GM18870 (cell line): ENCODE measurements around the gene ADAMTS2.

Experiments used
- ATAC-seq: cut with Tn5 transposase; IDR thresholded peaks from one replicate; pipeline ENCODE4 v1.9.1; 2021; ENCODE audit warnings: moderate library complexity; ENCODE audit not compliant: unreplicated experiment

ADAMTS2 gene

DNA sequence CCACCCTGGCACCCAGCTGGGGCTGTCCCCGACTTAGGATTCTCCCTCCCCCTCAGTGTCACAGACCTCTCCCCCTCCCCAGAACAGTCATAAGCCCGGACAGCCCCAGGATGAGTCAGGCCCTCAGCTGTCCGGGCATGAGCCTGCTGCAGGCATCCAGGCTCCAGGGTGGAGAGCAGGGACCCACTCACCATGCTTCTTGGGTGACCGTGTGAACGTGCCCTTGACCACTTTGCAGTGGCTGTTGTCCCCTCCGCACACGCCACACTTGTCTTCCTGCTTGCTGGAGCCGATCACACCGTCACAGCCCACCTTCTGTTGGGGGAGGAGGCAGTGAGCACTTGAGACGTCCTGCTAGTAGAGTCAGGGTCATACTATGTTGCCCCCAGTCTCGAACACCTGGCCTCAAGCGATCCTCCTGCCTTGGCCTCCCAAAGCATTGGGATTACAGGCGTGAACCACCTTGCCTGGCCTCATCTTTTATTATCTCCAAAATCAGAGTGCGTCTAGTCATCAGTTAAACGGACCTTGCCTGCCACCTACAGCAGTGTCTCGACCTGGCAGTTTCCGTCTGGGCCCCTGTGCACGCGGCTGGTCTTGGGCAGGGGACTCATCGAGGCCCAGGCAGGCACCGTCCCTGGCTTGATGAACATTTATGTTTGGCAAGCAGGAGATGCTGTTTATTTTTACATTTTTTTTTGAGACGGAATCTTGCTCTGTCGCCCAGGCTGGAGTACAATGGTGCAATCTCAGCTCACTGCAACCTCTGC is 212.5 kb downstream of the ADAMTS2 start:
- ATAC-seq: no peak

DNA sequence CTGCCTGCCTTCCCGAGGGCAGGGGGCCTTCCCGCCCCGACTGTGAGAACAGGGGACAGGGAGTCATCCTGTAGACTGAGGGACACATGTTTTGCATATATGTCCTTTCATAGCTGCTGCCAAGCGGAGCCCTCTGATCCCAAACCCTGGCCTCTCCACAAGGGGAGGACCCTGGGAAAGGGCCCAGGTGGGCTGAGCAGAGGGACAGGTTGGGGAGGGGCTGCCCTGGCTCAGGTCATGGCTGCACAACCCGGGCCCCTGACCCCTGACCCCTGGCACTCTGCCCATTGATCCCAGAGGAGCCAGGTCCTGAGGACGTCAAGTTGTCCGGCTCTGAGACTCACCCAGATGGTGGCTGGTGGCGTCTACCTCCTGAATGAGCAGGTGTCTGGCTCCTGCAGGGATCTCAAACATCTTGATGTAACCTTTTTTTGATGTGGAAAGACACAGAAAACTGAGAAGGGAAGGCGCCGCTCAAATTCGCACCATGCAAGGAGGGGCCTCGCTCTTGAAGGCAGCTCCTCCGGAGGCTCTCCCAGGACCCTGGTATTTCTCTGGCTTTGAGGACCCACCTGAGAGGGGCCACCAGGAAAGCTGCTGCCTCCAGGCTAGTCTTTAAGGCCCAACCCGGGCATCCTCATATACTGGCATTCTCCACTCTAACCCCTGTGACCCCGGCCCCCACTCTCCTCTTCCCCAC is 213.2 kb downstream of the ADAMTS2 start:
- no peak for ATAC-seq

DNA sequence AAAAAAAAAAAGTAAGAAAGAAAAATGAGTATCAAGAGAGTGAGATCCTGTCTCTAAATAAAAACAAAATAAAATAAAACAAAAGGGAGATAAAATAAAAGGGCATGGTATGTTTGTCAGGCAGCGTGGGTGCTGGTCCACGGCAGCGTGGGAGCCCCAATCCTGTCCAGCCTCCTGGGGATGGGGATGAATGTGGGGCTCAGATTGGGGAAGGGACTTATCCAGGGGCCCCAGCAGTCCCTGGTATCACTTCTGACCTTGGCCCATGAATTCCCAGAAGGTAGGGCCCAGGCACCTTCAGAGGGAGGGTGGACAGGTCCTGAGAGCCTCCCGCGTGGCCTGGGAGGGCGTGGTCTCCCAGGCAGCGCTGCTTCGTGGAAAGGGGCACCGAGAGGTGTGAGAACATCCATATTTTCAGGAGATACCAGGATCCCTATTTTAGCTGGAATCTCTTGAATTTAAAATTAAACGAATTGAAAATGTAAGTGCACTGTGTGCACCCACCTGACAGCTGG is 213.9 kb downstream of the ADAMTS2 start:
- ATAC-seq: no peak

DNA sequence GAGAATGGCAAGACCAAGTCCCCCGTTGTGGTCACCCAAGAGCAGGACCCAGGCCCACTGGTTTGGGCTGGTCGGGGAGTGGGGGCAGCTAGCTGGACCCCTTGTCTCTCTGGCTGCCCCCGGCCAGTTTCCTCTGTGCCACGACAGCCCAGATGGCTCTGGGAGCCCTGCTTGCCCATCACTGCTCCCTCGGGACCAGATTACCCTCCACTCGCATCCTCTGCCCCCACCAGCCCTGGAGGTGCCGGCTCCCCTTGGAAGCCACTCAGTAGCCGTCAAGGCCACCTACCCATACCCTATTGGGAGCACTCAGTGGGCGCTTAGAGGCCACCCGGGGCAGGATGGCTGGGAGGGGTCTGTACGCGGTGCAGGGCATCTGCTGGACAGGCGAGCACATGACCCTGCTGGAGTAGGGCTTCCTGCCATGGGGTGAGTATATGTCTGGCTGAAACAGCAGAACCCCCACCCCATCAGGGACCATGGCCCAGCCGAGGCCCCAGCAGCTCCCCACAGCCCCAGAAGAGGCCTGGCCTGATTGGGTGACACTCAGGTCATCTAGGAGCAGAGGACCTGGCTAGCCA is 215.1 kb downstream of the ADAMTS2 start:
- ATAC-seq: no peak

DNA sequence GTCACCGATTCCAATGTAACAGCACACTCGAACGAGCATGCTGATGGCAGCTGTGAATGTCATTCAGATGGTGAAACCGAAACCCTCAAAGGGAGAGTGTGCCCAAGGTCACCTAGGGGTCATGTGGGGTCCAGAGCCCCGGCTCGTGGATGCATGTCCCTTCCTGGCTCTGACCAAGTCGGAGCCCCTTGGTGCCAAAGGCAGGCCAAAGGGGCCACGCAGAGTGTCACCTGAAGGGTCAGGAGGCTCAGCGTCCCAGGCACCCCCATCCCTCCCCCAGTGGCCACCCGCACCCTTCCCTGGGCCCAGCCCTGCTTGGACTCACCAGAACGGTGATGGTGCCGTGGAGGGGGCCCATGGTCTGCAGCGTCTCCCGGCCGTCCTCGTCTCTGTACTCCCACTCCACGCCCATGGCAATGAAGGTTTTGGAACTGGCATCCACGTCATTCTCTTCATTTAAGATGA is 215.6 kb downstream of the ADAMTS2 start:
- no peak for ATAC-seq

DNA sequence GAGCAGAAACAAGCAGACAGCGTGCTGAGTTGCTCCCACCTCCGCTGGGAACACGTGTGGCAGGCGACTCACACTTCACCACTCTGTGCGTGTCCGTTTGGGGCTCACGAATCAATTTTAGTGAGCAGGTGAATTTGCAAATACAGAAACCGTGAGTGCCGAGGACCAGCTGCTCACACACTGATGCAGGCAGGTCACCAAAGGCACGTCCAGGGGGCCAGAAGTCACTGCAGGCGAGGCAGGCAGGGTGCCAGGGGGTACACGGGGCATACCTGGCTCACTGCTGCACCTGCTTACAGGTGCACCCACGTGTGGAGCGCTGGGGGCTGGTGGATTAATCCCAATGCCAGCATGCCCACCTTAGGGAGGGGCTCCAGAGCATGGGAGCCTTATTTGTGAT is 216.3 kb downstream of the ADAMTS2 start:
- ATAC-seq: no peak

DNA sequence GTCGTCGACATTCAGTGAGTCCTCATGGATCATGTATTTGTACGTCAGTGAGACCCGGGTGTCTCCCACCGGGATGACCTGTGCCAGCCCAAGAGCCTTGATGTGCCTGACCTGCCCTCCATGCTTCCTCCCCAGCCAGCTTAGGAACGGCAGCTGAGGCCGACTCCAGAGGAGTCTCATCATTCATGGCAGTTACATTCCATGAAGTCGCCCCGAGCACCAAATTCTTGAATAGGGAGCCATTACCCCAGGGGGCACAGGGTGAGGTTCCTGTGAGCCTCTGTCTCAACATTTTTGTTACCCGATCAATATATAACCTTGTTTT is 217.3 kb downstream of the ADAMTS2 start:
- no peak for ATAC-seq

DNA sequence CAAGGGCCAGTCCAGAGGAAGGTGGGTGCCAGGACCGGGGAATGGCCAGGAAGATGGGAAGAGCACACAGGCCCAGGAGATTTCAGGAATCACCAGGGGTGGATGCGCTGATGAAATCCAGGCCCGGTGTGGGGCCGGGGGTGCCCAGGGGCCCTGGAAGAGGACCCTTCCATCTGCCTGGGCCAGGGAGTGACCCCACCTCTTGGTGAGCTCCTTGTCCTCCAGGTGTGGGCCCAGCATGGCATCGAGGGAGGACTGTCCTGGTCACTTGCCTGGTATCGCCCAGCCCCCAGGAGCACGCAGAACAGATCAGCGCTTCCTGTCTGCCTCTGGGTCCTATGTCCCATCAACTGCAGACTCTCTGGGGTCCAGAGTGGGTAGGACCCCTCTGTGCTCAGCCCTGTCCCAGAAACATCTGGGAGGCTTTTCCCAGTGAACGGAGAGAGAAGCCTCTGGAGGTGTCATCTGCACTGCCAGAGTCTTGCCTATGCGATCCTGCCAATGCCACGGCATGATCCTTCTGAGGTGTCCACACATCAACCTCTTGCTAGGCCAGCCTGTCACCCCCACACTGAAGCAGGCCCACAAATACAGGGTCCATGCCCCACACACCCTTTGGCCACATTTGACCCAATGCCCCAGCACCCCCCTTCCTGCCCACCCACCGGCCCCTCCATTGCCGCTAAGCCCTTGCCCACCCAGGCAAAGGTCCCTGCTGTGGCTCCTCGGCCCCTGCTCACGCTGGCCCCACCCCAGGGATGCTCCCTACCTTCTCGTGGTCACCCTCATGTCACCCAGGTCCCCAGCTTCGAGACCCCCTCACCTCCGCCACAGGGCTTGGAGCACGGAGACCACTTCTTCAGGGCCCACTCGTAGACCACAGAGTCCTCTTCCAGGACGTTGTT is 217.9 kb downstream of the ADAMTS2 start:
- no peak for ATAC-seq

DNA sequence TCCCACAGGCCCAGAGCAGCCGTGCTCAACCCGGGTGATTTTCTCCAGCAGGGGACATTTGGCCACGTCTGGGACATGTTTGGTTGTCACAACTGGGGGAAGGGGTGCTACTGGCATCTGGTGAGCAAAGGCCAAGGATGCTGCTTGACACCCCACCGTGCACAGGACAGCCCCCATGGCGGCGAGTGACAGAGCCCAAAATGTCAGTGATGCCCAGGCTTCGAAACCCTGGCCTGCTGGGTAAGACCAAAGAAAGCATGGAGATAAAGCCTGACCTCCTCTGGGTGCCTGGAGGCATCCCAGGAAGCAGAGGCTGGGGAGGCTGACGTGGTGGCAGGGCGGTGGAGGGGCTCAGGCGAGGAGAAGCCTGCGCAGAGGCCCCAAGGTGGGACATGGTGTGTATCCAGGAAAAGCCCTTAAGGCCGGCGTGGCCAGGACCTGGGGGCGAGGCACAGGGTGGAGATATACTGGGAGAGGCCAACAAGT is 218.7 kb downstream of the ADAMTS2 start:
- no peak for ATAC-seq

DNA sequence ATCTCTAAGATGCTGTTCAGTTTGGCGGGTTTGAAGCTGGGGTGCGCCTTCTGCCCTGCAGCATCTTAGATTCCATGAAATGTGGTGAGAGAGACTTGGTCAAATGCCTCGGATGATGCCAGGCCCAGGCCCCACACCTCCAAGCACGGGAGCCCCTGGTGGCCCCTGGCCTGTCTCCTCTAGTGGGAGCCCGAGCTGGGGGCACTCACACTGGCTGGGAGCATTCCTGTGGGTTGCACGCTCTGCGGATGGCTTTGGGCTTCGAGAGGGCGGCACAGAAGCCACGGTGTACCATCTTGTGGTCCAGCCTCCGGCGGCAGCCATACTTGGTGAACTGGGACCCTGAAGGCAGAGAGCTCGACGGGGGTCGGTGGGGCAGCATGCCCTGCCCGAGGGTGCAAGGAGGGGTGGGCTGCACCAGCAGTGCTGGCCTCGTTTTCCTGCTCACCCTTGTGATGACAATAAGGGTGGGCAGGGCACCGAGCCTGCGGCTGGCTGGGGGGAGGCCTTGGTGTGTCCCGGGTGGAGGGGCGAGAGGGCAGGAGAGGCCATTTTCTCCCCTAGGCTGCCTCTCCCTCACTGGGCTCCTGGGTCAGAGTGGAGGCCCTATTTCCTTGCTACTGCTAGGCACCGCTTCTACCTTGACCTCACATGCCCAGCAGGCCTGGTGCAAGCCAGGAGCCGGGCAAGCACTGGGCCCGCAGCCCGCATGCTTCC is 219.3 kb downstream of the ADAMTS2 start:
- ATAC-seq: no peak

DNA sequence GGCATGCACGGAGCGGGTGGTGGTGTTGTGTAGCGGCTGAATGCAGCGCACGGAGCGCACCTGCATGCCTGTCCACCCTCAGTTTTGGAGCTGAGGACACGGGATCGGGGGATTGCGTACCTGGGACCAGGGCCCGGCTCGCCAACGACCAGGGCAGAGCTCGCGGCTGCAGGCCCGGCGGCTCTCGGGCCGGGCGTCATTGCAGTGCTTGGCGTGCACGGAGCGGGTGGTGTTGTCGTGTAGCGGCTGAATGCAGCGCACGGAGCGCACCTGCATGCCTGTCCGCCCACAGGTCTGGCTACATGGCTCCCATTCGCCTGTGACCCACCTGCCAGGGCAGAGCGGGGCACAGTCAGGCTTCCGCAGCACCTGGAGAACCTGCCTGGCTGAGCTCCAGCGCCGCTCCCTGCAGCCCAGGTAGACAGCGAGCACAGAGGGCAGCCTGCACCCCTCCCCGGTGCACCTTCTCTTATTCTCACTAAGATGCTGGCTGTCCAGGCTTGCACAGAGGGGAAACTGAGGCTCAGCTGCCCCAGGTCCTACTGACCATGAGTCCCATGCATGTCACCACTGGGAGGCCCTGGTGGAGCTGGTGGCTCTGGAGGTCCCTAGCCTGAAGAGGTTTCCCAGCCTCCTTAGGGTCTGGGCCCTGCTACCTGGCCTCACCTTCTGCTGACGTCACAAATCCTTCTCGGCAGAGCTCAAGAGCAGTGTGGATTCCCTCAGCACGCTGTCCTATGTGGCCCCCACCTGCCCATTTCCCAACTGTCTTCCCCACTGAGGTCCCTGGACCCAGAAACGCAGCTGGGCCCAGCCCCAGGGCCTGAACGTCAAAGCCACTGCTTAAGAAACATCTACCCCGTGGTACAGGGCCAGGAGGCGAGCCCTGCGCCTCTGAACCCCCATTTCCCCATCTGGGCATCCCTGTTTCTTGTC is 220.1 kb downstream of the ADAMTS2 start:
- ATAC-seq: no peak

DNA sequence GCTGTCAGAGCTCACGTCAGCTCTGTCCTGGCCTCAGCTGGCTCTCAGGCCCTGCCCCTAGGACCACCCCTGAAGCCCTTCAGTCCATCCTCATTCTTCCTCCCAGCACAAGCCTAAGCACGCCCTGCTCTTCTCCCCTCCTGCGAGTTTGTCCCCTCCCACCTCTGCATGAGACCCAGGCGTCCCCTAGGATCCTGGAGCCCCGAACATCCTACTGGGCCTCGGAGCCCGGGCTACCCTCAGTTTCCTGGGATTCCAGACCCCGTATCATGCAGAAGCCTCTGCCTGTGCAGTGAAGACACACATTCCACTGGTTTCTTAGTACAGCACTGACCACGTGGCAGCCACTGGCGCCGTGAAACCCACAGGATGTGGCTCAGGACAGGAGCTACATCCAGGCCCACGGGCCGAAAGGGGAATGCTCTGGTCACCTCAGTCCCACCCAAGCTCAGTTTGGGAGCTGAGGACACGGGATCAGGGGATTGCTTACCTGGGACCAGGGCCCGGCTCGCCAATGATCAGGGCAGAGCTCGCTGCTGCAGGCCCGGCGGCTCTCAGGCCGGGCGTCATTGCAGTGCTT is 220.9 kb downstream of the ADAMTS2 start:
- ATAC-seq: no peak

DNA sequence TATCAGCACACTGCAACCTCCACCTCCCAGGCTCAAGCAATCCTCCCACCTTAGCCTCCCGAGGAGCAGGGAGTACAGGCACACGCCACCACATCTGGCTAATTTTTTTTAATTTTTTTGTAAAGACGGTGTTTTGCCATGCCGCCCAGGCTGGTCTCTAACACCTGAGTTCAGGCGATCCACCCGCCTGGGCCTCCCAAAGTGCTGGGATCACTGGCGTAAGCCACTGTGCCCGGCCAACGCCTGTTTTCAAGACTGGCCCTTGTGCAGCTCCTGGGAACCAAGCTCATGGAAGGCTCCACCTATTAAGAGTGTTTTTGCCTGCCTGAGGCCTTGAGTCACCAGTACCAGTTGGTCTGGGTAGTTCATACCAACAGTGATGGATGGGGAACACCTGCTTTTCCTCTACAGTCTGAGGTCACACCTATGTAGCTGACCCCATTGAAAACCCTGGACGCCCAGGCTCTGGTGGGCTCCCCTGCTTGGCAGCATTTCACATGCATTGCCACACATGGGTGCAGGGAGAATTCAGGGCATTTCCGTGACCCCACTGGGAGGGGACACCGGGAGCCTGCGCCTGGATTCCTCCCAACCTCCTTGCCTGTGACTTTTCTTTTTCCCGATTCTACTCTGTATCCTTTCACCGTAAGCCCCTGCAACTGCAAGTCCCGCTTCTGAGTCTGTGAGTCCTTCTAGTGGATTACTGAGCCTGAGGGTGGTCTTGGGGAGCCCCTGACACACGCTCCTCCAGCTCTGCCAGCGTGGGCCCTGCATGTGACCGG is 221.6 kb downstream of the ADAMTS2 start:
- ATAC-seq: no peak

DNA sequence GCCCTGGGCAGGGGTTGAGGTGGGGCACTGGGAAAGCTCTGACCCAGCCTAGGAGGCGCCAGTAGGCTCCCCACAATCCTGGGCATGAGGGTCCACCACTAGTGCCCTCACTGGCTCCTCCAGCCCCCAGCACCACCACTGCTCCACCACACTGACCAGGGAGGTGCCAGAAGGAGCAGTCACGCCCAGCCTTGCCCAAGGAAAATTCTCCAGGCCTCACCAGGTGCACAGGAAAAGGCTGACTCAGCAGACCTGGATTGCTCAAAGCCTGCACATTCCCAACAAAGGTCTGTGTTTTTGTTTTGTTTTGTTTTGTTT is 222.2 kb downstream of the ADAMTS2 start:
- no peak for ATAC-seq

DNA sequence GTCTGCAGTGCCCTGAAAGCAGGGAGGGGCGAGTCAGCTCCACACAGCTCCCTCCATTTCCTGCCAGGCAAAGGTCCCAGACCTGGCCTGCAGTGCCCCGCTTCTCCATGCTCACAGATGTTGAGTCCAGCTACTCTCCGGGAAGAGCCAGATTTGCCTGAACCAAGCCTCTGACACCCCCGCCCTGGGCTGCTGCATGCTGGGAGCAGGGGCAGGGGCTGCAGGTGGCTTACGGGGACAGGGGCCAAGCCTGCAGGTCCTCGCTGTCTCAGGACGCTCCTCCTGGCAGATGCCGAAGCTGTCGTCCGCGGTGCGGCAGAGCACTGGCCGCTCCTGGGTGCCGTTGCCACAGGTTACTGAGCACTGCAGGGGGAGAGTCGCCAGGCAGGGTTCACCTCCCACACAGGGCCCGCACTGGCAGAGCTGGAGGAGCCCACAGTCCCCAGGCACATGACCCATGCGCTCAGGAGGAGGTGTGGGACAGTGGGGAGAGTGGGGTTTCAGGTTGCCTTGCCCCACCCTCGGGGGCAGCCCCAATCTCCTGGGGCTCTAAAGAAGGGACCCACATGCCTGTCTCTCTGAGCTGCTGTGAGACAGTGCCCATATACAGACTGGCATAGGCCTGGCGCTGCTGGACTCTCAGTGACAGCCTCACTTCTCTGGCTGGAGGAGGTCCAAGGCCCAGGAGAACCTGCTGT is 222.7 kb downstream of the ADAMTS2 start:
- ATAC-seq: no peak

DNA sequence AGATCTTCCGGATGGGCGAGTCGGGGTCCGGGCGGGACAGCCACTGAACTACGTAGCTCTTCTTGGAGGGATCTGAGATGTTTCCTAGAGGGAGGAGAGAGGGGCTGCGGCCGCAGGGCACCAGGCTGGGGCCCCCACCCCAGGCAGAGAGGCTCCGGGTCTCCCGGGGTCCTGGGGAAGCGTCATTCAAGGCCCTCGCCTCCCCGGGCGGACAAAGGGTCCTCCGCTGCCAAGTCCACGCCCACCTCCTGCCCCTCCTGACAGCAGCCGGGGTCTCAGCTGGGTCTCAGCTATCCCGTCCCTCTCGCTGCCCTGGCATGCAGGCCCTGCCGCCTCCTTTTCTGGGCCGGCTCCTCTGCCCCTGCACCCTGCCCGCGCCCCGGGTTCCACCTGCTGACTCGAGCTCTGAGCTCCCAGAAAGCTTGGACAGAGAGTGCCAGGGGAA is 223.6 kb downstream of the ADAMTS2 start:
- ATAC-seq: no peak

DNA sequence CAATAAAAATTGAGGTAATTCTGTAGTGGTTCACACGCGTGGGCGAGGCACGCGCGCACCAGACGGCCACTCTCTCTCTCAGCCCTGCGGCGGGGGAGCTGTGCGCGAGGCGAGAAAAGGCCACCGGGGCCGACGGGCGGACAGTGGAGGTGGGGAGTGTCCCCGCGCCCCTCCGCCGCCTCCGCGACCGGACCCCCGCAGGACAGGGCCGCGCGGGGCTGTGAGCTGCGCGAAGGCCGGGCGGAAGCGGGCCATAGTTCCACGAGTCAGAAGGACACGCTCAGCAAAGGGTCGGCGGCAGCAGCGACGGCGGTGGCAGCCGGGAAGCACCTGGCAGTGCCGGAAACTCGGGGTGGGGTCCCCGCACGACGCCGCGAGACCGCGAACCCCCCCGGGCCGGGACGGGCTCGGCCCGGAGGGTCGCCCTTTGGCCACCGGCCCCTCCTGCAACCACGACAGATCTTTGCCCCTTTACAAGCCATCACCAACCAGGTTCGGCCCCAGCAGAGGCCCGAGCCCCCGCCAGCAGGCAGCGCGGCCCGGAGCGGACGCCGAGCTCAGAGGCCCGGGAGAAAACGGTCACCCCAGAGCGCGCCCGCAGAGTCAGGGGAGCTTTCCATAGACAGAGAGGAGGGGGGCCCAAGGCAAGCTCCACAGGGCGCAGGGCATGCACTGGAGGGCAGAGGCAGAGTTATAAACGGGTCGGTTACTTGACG is 224.2 kb downstream of the ADAMTS2 start:
- ATAC-seq: no peak
